ENCODE measurements around the gene RNF126.
"Not testable (repeated sequence)": the region's sequence is repeated elsewhere in the genome, so short reads cannot be mapped to it uniquely, and the experiment has no call there.

RNF126 gene

DNA sequence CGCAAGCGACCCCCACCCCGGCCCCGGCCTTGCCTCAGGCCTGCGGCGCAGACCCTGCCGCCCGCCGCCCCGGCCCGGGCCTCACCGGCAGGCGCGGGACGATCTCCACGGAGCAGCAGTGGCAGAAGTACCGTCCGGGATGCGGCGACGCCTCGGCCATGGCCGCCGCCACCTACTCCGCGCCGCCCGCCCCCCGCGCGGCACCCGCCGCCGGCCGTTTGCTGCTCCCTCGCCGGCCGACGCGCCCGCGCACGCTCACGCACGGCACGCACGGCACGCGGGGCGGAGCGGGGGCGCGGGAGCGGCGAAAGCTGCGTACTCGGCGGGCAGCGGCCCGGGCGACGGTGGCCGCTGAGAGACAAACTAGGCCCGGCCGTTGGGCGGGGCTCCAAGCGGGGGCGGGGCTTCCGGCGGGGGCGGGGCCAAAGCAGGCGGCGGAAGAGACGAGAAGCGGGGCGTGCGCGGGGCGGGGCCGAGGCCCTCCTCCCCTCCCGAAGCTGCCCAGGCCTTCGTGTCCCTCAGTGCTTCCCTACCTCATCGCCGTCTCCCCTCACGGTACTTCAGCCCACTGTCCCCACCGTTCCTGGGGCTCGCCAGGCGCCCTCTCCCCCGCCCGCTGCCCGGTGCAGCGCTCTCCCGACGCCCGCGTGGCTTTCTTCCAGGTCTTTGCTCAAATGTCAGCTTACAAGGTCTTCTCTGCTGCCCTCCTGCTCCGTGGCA lies at the start of gene RNF126:
RNF126 (minus strand) TSS at position 253 of the 720 bp plus-strand sequence; CDS start at position 160, 93 bp downstream.
- DNase-seq = peak; percentile 91

DNA sequence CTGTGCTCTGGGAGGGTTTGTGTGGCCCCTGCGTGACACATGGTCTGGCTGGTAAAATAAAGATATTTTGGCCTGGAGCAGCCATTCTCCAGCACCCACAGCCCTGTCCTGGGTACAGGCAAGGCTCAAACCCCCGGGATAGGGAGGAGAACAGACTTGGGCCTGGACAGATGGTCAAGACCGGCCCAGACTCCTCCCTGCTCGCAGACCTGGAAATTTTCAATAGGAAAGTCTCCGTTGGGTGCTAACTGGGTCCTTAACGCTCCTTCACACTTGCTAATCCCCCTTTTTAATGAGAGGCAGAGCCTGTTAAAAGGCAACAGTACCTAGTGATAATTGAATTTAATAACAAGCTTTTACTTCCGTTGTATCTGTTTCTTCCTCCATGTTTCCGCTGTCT lies 48.2 kb upstream of the RNF126 start:
- DNase-seq = no peak

DNA sequence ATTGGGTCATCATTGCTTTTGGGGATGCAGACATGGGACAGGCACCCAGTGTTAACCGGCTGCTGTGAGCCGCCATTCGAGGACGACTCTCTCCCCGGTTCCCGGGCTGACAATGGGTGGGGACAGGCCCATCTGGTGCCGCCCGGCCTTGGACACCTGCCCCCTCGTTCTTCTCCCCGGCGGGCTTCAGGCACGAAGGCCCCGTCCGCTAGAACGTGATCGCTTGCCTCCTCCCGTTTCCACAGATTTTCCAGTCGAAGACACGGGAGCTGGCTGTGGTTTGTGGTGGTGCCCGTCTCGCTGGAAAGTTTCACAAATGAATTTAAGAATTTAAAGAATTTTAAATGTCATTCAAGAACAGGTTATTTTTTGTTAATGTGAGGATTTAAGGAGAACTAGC lies 47.8 kb upstream of the RNF126 start:
- DNase-seq = no peak

DNA sequence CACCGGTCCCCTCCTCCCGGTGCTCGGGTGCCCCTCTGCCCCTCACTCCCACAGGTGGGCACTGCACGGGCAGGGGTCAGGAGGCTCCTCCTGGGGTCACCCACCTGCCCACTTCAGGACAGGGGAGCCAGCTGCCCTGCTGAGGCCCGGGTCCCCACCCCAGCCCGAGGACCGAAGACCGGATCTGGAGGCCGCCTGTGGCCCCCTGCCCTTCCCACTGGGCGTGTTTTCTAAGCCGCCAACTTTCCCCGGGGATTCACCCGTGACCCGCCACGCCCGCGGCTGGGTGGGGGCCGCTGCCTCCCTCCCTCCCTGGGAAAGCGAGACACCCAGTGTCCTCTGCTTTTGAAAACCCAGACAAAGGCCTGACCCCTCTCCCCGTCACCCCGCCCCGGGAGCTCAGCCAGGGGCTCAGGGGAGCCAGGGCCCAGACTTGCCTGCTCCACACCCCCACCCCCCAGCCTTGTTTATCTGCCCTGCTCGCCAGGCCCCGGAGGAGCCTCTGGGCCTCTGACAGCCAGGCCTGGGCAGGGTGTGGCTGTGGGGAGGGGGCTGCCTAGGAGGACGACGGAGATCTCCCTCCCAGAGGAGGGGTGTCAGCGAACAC lies 47.1 kb upstream of the RNF126 start:
- DNase-seq = no peak

DNA sequence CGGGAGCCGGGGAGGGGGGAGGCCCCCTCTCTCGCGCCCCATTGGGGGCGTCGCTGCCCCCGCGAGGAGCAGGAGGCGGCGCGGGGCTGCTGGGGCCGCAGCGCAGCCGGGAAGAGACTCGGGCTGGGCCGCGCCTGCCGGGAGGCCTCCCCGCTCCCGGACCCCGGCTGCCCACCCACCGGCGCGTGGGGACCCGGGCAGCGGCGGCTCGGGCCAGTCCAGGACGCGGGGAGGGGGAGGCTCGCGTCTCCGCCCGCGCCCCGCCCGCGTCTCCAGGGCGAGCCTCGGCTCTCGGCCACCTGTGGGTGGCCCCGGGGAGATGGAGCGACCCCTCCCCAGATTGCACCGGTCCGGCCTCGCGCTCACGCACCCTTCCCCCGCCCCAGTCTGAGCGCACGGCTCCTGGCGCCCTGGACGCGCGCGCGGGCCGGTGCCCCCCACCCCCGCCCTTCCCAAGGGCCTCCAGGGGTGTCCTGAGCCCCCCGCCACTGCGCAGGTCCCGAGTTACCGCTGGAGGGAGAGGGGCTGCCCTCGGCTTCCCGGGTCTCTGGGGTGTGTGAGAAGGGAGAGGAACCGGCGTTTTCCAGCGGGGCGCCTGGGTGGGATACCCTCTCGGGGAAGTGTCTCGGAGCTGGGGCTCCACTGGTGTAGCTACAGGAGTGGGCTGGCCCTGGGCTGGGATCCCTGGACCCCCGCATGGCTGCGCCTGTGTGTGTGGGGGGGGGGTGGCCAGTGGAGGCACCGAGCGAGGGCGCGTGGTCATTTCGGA lies 46.4 kb upstream of the RNF126 start:
- DNase-seq = no peak

DNA sequence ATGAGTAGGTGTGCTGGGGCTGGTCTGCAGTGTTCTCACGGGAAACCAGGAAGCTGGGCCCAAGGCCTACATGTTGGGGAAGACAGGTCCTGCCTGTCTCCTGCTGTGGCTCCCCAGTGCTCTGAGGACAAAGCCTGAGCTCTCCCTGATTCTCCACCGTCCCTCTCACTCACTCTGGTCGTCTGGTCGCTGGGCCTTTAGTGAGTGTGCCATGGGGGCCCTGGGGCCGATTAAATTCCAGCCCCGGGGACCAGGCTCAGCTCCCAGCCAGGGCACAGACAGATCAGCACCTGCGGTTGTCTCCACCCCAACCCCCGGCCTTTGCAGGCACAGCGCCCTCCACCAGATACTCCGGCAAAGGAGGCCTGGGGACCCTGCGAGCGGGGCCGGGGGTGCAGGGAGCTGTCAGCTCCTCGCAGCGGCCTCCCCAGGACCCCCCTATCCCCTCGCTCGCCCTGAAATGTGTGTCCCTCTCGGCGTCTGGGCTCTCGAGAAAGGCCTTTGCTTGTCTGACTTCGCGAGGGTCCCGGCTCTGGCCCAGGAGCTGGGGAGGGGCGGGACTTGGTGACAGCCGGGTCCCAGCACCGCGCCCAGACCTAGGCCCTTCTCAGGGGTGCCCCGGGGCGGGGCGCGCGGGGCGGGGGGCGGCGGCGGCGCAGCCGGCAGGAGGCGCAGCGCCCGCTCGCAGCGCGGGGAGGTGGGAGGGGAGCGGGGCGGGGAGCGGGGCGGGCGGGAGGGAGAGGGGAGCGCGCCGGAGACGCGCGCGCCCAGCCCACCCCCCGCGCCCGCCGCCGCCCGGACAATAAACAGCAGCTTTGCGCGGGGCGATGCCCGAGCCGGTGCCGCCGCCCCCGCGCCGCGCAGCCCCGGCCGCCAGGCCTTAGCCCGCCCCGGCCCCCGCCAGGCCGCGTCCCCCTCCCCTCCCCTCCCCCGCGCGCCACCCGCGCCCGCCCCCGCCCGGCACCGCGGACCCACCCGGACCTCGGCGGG lies 45.4 kb upstream of the RNF126 start, which contains the start of gene PALM:
PALM (plus strand) TSS at position 782 of the 990 bp plus-strand sequence. CDS start 212 bp downstream, outside the sequence.
- no peak for DNase-seq

DNA sequence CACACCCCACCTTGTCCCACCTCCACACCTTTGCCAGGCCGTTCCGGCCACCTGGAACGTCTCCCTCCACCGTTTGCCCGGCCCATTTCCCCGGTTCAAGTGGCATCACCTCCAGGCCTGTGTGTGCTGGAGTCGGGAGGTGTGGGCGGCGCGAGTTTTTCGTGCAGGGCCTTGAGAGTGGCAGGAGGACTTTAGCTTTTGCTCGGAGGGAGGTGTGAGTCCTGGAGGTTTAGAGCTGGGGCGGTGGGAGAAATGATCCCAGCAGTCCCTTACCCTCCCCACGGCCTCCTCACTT lies 41.4 kb upstream of the RNF126 start:
- peak; percentile 9 for DNase-seq

DNA sequence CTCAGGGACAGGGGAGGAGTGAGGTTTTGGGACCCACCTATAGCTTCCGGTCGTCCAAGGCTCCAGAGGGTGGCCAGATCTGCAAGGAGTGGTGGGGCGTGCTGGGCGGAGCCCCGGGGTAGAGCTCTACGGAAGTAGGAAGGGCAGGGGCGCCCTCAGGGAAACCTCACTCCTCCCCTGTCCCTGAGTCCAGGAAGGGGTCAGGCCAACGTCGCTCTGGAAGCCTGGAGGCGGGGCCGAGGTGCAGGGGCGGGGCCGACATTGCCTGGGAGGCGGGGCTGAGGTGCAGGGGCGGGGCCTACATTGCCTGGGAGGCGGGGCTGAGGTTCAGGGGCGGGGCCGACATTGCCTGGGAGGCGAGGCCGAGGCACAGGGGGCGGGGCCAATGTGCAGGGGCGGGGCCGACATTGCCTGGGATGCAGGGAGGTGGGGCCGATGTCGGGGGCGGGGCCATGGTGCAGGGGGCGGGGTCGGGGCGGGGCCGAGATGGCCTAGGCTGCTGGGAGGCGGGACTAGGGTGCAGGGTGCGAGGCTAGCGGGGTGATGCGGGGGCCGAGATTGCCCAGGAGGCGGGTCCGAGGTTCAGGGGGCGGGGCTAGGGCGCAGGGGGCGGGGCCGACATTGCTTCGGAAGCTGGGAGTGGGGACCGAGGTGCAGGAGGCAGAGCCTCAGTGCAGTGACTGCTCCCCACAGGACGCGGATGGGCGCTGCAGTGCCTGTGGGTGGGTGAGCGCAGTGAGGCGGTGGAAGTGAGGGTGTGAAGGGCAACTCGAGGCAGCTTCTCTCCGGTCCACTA lies 40.8 kb upstream of the RNF126 start:
- DNase-seq = peak; percentile 48

DNA sequence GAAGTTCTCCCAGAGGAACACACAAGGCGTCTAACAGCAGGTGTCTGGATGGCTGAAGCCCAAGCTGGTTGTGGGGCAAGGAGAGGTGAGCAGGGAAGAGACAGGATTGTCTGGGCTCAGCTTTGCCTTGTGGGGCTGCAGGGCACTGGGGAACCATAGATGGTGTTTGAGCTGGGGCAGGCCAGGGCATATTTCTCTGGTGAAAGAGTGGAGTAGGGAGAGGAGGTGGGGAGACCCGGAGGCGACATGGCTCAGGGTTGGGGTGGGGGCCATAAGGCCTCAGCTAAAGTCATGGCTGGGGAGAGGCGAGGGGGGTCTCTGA lies 40.3 kb upstream of the RNF126 start:
- no peak for DNase-seq

DNA sequence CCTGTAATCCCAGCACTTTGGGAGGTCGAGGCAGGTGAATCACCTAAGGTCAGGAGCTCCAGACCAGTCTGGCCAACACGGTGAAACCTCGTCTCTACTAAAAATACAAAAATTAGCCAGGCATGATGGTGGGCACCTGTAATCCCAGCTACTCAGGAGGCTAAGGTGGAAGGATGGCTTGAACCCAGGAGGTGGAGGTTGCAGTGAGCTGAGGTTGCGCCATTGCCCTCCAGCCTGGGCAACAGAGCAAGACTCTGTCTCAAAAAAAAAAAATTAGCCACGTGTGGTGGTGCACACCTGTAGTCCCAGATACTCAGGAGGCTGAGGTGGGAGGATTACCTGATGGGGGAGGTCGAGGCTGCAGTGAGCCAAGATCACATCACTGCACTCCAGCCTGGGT lies 39.8 kb upstream of the RNF126 start:
- DNase-seq = not testable (repeated sequence)

DNA sequence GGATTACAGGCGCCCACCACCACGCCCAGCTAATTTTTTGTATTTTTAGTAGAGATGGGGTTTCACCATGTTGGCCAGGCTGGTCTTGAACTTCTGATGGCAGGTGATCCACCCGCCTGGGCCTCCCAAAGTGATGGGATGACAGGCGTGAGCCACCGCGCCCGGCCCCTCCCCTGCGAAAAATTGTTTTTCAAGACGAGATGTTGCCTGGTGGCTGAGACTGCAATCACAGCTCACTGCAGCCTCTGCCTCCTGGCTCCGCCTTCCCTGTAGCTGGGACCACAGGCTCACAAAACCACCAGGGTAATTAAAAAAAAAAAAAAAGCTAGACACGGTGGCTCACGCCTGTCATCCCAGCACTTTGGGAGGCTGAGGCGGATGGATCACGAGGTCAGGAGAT lies 36.9 kb upstream of the RNF126 start:
- not testable (repeated sequence) for DNase-seq

DNA sequence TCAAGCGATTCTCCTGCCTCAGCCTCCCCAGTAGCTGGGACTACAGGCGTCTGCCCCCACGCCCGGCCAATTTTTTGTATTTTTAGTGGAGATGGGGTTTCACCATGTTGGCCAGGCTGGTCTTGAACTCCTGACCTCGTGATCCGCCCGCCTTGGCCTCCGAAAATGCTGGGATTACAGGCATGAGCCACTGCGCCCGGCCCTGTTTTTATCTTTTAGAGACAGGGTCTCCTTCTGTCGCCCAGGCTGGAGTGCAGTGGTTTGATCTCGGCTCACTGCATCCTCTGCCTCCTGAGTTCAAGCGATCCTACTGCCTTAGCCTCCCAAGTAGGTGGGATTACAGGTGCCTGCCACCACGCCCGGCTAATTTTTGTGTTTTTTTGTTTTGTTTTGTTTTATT lies 35.5 kb upstream of the RNF126 start:
- DNase-seq = not testable (repeated sequence)

DNA sequence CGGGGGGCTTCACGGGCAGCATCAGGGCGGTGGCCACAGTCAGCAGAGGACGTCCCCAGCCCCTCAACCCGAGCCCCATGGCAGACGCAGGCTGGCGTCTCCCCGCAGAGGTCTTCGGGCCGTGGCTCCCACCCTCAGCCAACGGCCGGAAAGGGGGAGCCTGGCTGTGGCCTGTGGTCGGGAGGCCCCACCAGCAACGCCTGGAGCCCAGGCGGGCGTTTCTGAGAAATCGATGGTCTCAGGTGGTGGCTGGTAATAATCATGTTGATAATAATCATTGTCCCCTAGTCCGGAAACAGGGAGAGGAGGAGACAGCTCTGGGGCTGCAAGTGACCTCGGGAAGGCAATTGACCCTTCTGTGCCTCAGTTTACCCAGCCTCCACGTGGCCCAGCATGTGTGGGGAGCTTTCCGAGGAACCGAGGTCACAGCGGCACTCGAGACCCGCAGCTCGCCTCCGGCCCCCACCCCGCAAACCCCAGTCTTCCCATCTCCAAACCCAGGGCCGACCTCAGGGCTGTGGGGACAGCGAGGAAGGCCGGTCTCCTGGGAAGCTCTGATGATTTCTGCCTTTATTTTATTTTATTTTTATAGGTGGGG lies 32.4 kb upstream of the RNF126 start, which contains the start of gene PRSS57:
PRSS57 (minus strand) TSS at position 101 of the 598 bp plus-strand sequence; CDS start at position 79, 22 bp downstream.
- DNase-seq = no peak

DNA sequence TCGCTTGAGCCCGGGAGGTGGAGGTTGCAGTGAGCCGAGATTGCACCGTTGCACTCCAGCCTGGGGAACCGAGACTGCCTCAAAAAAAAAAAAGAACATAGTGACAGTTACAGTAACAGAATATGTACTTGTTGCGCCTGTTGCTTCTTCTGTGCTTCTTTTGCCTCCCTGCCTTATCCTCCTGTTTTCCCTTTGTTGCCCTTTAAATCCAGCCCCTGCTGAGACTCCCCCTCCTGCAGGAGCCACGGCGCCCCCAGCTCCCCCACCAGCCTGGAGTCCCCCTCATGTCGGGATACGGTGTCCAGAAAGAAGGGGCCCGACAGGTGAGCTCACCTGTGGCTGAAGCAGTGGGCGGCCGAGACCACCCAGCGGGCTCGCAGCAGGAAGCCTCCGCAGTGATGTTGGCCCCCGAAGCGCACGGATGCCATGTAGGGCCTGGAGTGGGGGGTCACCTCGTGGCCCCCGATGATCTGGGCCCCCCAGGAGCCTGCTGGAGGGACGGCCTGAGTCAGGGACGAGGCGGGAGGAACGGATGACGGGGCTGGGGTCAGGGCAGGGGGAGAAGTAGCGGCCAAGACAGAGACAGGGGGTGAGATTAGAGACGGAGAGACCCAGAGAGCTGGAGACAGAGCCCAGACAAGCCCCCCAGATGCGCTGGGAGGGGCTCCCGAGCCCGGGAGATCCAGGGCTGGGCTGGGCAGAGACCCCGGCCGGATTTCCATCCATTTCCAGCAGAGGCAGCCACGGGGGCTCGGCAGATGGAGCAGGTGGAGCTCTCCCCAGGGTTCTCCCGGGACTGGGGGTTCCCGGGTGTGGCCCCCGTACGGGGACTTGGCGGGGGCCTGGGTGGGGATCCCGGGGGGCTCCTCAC lies 31.7 kb upstream of the RNF126 start:
- DNase-seq = no peak

DNA sequence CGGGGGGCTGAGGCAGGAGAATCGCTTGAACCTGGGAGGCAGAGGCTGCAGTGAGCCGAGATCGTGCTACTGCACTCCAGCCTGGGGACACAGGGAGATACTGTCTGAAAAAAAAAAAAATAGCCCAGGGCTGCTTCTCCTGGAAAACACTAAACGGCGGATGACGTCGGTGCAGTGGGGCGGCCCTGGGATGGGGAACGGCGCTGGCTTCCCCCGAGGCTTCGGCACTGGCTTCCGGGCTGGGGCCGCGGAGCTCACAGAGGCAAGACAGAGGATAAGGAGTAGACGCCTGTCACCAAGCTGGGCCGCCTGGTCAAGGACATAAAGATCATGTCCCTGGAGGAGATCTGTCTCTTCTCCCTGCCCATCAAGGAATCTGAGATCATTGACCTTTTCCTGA lies 27.2 kb upstream of the RNF126 start:
- no peak for DNase-seq

DNA sequence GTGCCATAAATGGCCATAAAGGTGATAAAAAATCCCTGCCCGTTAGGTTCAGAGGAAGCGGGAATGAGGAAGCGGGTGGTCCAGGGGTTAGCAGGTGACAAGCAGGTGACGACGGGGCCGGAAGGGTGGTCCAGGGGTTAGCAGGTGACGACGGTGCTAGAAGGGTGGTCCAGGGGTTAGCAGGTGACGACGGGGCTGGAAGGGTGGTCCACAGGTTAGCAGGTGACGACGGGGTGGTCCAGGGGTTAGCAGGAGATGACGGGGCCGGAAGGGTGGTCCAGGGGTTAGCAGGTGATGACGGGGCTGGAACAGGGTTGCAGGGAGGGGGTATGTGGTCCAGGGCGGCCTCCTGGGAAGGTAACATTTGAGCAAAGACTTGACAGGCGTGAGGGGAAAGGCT lies 26.0 kb upstream of the RNF126 start:
- no peak for DNase-seq

DNA sequence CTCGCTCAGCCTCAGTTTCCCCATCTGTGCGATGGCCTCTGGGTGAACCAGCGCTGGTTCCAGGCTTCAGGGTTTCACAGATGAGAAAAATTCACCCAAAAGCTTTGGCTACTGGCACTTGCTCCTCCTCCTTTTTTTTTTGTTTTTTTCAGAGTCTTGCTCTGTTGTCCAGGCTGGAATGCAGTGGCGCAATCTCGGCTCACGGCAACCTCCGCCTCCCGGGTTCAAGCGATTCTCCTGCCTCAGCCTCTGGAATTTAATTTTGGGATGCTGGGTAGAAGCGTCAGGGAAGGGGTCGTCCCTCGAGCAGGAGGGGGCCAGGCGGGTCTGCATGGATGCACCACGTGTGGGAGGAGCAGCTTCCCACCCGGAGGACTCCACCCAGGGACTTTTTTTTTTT lies 25.2 kb upstream of the RNF126 start:
- no peak for DNase-seq

DNA sequence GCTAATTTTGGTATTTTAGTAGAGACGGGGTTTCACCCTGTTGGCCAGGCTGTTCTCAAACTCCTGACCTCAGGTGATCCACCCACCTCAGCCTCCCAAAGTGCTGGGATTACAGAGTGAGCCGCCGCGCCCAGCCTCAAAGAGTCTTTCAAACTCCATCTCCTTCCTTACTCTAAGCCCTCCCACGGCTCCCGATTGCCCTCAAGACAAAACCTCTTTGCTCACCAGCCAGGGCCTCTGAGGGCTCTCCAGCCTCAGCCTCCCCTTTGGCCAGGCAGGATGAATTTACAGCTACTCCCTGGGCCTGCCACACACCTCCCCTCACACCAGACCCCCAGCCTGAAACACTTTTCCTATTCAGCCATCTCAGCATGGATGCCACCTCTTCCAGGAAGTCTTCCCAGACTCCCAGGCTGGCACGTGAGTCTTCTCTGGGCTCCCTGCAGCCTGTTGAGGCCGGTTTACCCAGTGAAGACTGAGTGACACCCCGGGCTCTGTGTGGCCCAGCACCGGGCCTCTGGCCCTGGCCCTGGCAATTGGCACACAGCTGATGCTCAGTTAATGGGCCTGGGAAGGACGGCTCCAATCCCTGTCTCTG lies 24.7 kb upstream of the RNF126 start:
- no peak for DNase-seq

DNA sequence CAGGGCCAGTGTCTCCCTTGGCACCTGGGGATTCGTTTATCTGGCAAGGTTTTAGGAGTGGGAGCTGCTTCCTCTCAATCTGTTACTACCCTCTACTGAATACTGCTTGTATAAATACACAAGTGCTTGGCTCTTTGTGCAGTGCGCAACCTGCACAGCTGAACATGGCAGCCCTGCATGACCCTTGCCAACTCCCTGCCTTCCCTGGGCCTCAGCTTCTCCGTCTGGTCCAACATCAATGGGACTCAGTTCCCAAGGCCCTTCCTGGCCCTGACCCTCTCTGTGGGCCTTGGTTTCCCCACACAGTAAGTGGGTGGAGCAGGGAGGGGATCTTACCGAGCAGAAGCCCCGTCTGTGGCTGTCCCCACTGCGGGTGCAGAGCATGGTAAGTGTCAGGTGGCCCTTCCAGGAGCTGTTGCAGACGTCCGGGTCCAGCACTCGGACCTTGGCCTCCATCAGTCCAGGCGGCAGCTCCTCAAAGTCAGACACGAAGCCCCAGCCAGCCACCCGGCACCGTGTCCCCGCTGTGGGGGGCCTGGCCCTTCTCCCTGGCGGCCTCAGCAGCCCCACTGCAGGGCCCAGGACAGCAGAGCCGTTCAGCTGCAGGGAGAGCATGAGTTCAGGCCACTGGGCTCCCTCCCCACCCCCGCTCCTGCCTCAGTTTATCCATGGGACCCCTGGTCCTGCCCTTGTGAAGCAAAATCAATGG lies 23.7 kb upstream of the RNF126 start:
- DNase-seq = no peak
